ENCODE data around the gene KCNT1. TPM values are rescaled to one million over a fixed set of nuclear protein-coding genes. Genes with fewer than 3 reads are reported as not detected.

Gene KCNT1
- total RNA-seq, 1 experiment from 2014 or later, result 0.17 TPM

- TF ChIP-seq REST (IDR thresholded peaks at IDR 0.05; ENCODE audit: low read depth) (no peak), ZFX (IDR thresholded peaks at IDR 0.05) (no peak), POLR2AphosphoS5 (IDR thresholded peaks at IDR 0.05; ENCODE audit: low read depth, low read length) (no peak), SP1 (IDR thresholded peaks at IDR 0.05; ENCODE audit: low read depth) (no peak), ZBTB33 (IDR thresholded peaks at IDR 0.05; ENCODE audit: extremely low read depth, insufficient replicate concordance, low read length) (no peak), SIN3A (IDR thresholded peaks at IDR 0.05; ENCODE audit: low read depth) (no peak), EZH2phosphoT487 (IDR thresholded peaks at IDR 0.05; ENCODE audit: borderline replicate concordance) (no peak), SRF (IDR thresholded peaks at IDR 0.05; ENCODE audit: low read depth) (no peak), YY1 (IDR thresholded peaks at IDR 0.05; ENCODE audit: extremely low read depth, insufficient replicate concordance, low read depth, low read length) (no peak)
Observed at GRCh38 chr9:135773530-135774238, 71.7 kb downstream of the KCNT1 start (continued).

Data from HCT116 (cell line).